ENCODE measurements around the gene FRMD4A.
A peak's percentile ranks its signal among the peaks of the same experiment; 100 is the strongest.

Gene FRMD4A

GRCh38 chr10:14040787-14041631 lies 289.7 kb downstream of the FRMD4A start:
- Histone ChIP-seq H3K4me3 (ENCODE audit: low read depth in 1 of 5, low read length in 5 of 5) (peak overlapping the region in 1 of 5 donors; percentile 22), H3K27ac (ENCODE audit: low read depth, low read length) (peak overlapping the region; percentile 69), H3K9ac (ENCODE audit: low read length in 5 of 5) (no peak overlapping the region), H3K27me3 (ENCODE audit: control insufficient read depth in 5 of 5, insufficient read depth in 4 of 5, low read length in 5 of 5) (no peaks in the 10 kb centered on the region), H3K4me1 (ENCODE audit: control insufficient read depth in 5 of 5, insufficient read depth in 5 of 5, low read length in 5 of 5) (peaks cover 8 to 24% (median 23%) of the 10 kb centered on the region in 5 donors), H3K9me3 (ENCODE audit: control insufficient read depth in 5 of 5, low read length in 5 of 5) (no peaks in the 10 kb centered on the region), H3K36me3 (ENCODE audit: control insufficient read depth in 5 of 5, insufficient read depth in 5 of 5, low read length in 5 of 5) (no peaks in the 10 kb centered on the region)

GRCh38 chr10:14039968-14040668 lies 290.6 kb downstream of the FRMD4A start:
- no peaks in the 10 kb centered on the region for H3K9me3 ChIP-seq (ENCODE audit: control insufficient read depth in 5 of 5, low read length in 5 of 5)

GRCh38 chr10:14036233-14036632 lies 294.5 kb downstream of the FRMD4A start:
- Histone ChIP-seq H3K9ac (ENCODE audit: low read length in 5 of 5) (no peak overlapping the region), H3K4me1 (ENCODE audit: control insufficient read depth in 5 of 5, insufficient read depth in 5 of 5, low read length in 5 of 5) (peaks cover 8 to 24% (median 18%) of the 10 kb centered on the region in 5 donors), H3K27me3 (ENCODE audit: control insufficient read depth in 5 of 5, insufficient read depth in 4 of 5, low read length in 5 of 5) (no peaks in the 10 kb centered on the region), H3K9me3 (ENCODE audit: control insufficient read depth in 5 of 5, low read length in 5 of 5) (no peaks in the 10 kb centered on the region), H3K4me3 (ENCODE audit: low read depth in 1 of 5, low read length in 5 of 5) (no peak overlapping the region), H3K36me3 (ENCODE audit: control insufficient read depth in 5 of 5, insufficient read depth in 5 of 5, low read length in 5 of 5) (no peaks in the 10 kb centered on the region), H3K27ac (ENCODE audit: low read depth, low read length) (no peak overlapping the region)

More at GRCh38 chr10:14039968-14040668, 290.6 kb downstream of the FRMD4A start:
- Histone ChIP-seq H3K27ac (ENCODE audit: low read depth, low read length) (peak overlapping the region; percentile 69), H3K4me3 (ENCODE audit: low read depth in 1 of 5, low read length in 5 of 5) (peak overlapping the region in 1 of 5 donors; percentile 22), H3K9ac (ENCODE audit: low read length in 5 of 5) (no peak overlapping the region), H3K27me3 (ENCODE audit: control insufficient read depth in 5 of 5, insufficient read depth in 4 of 5, low read length in 5 of 5) (no peaks in the 10 kb centered on the region), H3K4me1 (ENCODE audit: control insufficient read depth in 5 of 5, insufficient read depth in 5 of 5, low read length in 5 of 5) (peaks cover 8 to 24% (median 23%) of the 10 kb centered on the region in 5 donors), H3K36me3 (ENCODE audit: control insufficient read depth in 5 of 5, insufficient read depth in 5 of 5, low read length in 5 of 5) (no peaks in the 10 kb centered on the region)

- Histone ChIP-seq H3K27ac (ENCODE audit: low read depth, low read length) (no peak overlapping the region), H3K4me1 (ENCODE audit: control insufficient read depth in 5 of 5, insufficient read depth in 5 of 5, low read length in 5 of 5) (peaks cover 2 to 17% (median 11%) of the 10 kb centered on the region in 5 donors), H3K4me3 (ENCODE audit: low read depth in 1 of 5, low read length in 5 of 5) (no peak overlapping the region), H3K9me3 (ENCODE audit: control insufficient read depth in 5 of 5, low read length in 5 of 5) (no peaks in the 10 kb centered on the region), H3K9ac (ENCODE audit: low read length in 5 of 5) (no peak overlapping the region), H3K36me3 (ENCODE audit: control insufficient read depth in 5 of 5, insufficient read depth in 5 of 5, low read length in 5 of 5) (no peaks in the 10 kb centered on the region), H3K27me3 (ENCODE audit: control insufficient read depth in 5 of 5, insufficient read depth in 4 of 5, low read length in 5 of 5) (no peaks in the 10 kb centered on the region)
These were observed 295.2 kb downstream of the FRMD4A start for GRCh38 chr10:14035506-14035905.

GRCh38 chr10:14032406-14032998 lies 298.2 kb downstream of the FRMD4A start:
- no peak overlapping the region for H3K9ac ChIP-seq (ENCODE audit: low read length in 5 of 5)
- H3K4me3 ChIP-seq (ENCODE audit: low read depth in 1 of 5, low read length in 5 of 5): no peak overlapping the region
- no peaks in the 10 kb centered on the region for H3K9me3 ChIP-seq (ENCODE audit: control insufficient read depth in 5 of 5, low read length in 5 of 5)
- H3K27ac ChIP-seq (ENCODE audit: low read depth, low read length): no peak overlapping the region
- H3K4me1 ChIP-seq (ENCODE audit: control insufficient read depth in 5 of 5, insufficient read depth in 5 of 5, low read length in 5 of 5): peaks cover 0 to 10% (median 3%) of the 10 kb centered on the region in 5 donors
- H3K27me3 ChIP-seq (ENCODE audit: control insufficient read depth in 5 of 5, insufficient read depth in 4 of 5, low read length in 5 of 5): no peaks in the 10 kb centered on the region
- H3K36me3 ChIP-seq (ENCODE audit: control insufficient read depth in 5 of 5, insufficient read depth in 5 of 5, low read length in 5 of 5): no peaks in the 10 kb centered on the region

- no peak overlapping the region for H3K27ac ChIP-seq (ENCODE audit: low read depth, low read length)
These were observed 304.4 kb downstream of the FRMD4A start for GRCh38 chr10:14026325-14026724.

GRCh38 chr10:14025283-14026189 lies 305.2 kb downstream of the FRMD4A start:
- Histone ChIP-seq H3K9ac (ENCODE audit: low read length in 5 of 5) (no peak overlapping the region), H3K36me3 (ENCODE audit: control insufficient read depth in 5 of 5, insufficient read depth in 5 of 5, low read length in 5 of 5) (no peaks in the 10 kb centered on the region), H3K27ac (ENCODE audit: low read depth, low read length) (no peak overlapping the region), H3K4me1 (ENCODE audit: control insufficient read depth in 5 of 5, insufficient read depth in 5 of 5, low read length in 5 of 5) (peaks cover 0 to 10% (median 0%) of the 10 kb centered on the region in 5 donors), H3K4me3 (ENCODE audit: low read depth in 1 of 5, low read length in 5 of 5) (no peak overlapping the region), H3K9me3 (ENCODE audit: control insufficient read depth in 5 of 5, low read length in 5 of 5) (no peaks in the 10 kb centered on the region), H3K27me3 (ENCODE audit: control insufficient read depth in 5 of 5, insufficient read depth in 4 of 5, low read length in 5 of 5) (no peaks in the 10 kb centered on the region)

More at GRCh38 chr10:14026325-14026724, 304.4 kb downstream of the FRMD4A start:
- Histone ChIP-seq H3K4me1 (ENCODE audit: control insufficient read depth in 5 of 5, insufficient read depth in 5 of 5, low read length in 5 of 5) (peaks cover 0 to 10% (median 0%) of the 10 kb centered on the region in 5 donors), H3K27me3 (ENCODE audit: control insufficient read depth in 5 of 5, insufficient read depth in 4 of 5, low read length in 5 of 5) (no peaks in the 10 kb centered on the region), H3K9me3 (ENCODE audit: control insufficient read depth in 5 of 5, low read length in 5 of 5) (no peaks in the 10 kb centered on the region), H3K4me3 (ENCODE audit: low read depth in 1 of 5, low read length in 5 of 5) (no peak overlapping the region), H3K9ac (ENCODE audit: low read length in 5 of 5) (no peak overlapping the region), H3K36me3 (ENCODE audit: control insufficient read depth in 5 of 5, insufficient read depth in 5 of 5, low read length in 5 of 5) (no peaks in the 10 kb centered on the region)

- Histone ChIP-seq H3K4me1 (ENCODE audit: control insufficient read depth in 5 of 5, insufficient read depth in 5 of 5, low read length in 5 of 5) (peaks cover 0 to 10% (median 0%) of the 10 kb centered on the region in 5 donors), H3K9ac (ENCODE audit: low read length in 5 of 5) (no peak overlapping the region), H3K27ac (ENCODE audit: low read depth, low read length) (peak overlapping the region; percentile 13), H3K36me3 (ENCODE audit: control insufficient read depth in 5 of 5, insufficient read depth in 5 of 5, low read length in 5 of 5) (no peaks in the 10 kb centered on the region), H3K4me3 (ENCODE audit: low read depth in 1 of 5, low read length in 5 of 5) (peak overlapping the region in 1 of 5 donors; percentile 24), H3K9me3 (ENCODE audit: control insufficient read depth in 5 of 5, low read length in 5 of 5) (no peaks in the 10 kb centered on the region), H3K27me3 (ENCODE audit: control insufficient read depth in 5 of 5, insufficient read depth in 4 of 5, low read length in 5 of 5) (no peaks in the 10 kb centered on the region)
These were observed 306.2 kb downstream of the FRMD4A start for GRCh38 chr10:14024329-14025202.
